A549 (cell line): ENCODE data around the gene CCDC120. TPM values are rescaled to one million over a fixed set of nuclear protein-coding genes. Genes with fewer than 3 reads are reported as not detected.

Experiments used
- ATAC-seq, 2 experiments: fragments of 200-7000 bp in 1 of 2; fragments of >200 bp in 1 of 2; cut with Nextera tagmentation in 1 of 2; cut with Tn5 transposase in 1 of 2; 3 replicates each; pipeline versions ENCODE4 v1.8.0 to v1.9.1; 2018 to 2020; ENCODE audit warnings: mild to moderate bottlenecking in 1 of 2, moderate library complexity in 1 of 2
- CTCF ChIA-PET: fragments of 300-600 bp; sonication (Branson Sonifier 250); formaldehyde crosslinking; extraction: SDS; loops from one replicate; lab custom pipeline; 2021; ENCODE audit warnings: antibody characterized with exemption, inconsistent platforms; lab: Yijun Ruan, JAX
- POLR2A ChIA-PET: fragments of 350-600 bp; formaldehyde crosslinking; extraction: SDS; loops from one replicate; lab custom pipeline; 2021; ENCODE audit warnings: antibody characterized with exemption, inconsistent platforms; lab: Yijun Ruan, JAX
- DNase-seq, 2 experiments: peaks; one replicate each; pipeline versions ENCODE4 v3.0.0 to v3.0.0-alpha.2; 2011 to 2016; ENCODE audit warnings: low read depth in 1 of 2, low spot score in 1 of 2
- FAIRE-seq: peaks from 2 replicates; lab custom pipeline; 2011; peaks lifted over from hg19 to GRCh38; lab: Jason Lieb, UNC
- H3K27ac ChIP-seq, 2 experiments: fragments of >200 bp; sonication (Bioruptor Twin); formaldehyde crosslinking; 3 replicates each; pipeline ENCODE4 v1.5.1; 2016 to 2017
- H3K4me1 ChIP-seq: fragments of >200 bp; sonication (Bioruptor Twin); formaldehyde crosslinking; 3 replicates; pipeline ENCODE4 v1.6.1; 2016
- H3K4me2 ChIP-seq: fragments of >200 bp; sonication (Bioruptor Twin); formaldehyde crosslinking; 3 replicates; pipeline ENCODE4 v1.6.1; 2016
- H3K4me3 ChIP-seq: fragments of >200 bp; sonication (Bioruptor Twin); formaldehyde crosslinking; 3 replicates; pipeline ENCODE4 v1.5.1; 2016
- H3K9me3 ChIP-seq: fragments of >200 bp; sonication (Bioruptor Twin); formaldehyde crosslinking; 3 replicates; pipeline ENCODE4 v1.6.1; 2016
- CBX2 ChIP-seq: fragments of 200-600 bp; sonication (generic); IDR thresholded peaks from 2 replicates; pipeline ENCODE4 v1.6.1; 2016; ENCODE audit warnings: low read depth, mild to moderate bottlenecking, borderline replicate concordance
- EHMT2 ChIP-seq: fragments of 200-600 bp; sonication (generic); IDR thresholded peaks from 2 replicates; pipeline ENCODE4 v1.6.1; 2016; ENCODE audit warnings: antibody characterized with exemption, low read depth, mild to moderate bottlenecking, moderate library complexity
- HOXA7 ChIP-seq: fragments of 250-450 bp; sonication (Bioruptor Pico); IDR thresholded peaks from 2 replicates; pipeline ENCODE4 v1.5.0; 2020; ENCODE audit warnings: mild to moderate bottlenecking, moderate library complexity
- HOXB5 ChIP-seq: fragments of 250-450 bp; sonication (Bioruptor Pico); IDR thresholded peaks from 2 replicates; pipeline ENCODE4 v1.5.0; 2020; ENCODE audit warnings: mild to moderate bottlenecking, moderate library complexity
- ZSCAN20 ChIP-seq: fragments of 250-450 bp; sonication (Bioruptor Pico); IDR thresholded peaks from 2 replicates; pipeline ENCODE4 v1.8.0; 2022; ENCODE audit warnings: mild to moderate bottlenecking, moderate library complexity
- WGBS: methylation state at CpG from one replicate; pipeline ENCODE4 v1.1.6; 2017; ENCODE audit errors: missing lambda C conversion rate; 5-methylcytosine and 5-hydroxymethylcytosine counted together
- polyA plus RNA-seq, 4 experiments: library from polyadenylated mRNA; depleted of rRNA in 3 of 4; stranded (reverse); fragments of >200 nt; fragmentation: RNase III in 1 of 4; extraction: RNeasy Plus Mini Kit Qiagen cat#74134 plus additional on column Dnase treatment in 1 of 4; gene quantifications; 2 replicates in 3 of 4; 3 replicates in 1 of 4; pipeline ENCODE4 v1.2.3, GENCODE V29; 2011 to 2017
- small RNA-seq, 6 experiments: library from RNA; depleted of rRNA; stranded (forward); fragments of <200 nt; gene quantifications; one replicate each; pipeline ENCODE3, GENCODE V24; 2012

The CCDC120 gene
- polyA plus RNA-seq, 2 of the 4 experiments (the other 2 are of a cell fraction): 1.6 to 4.1 TPM

DNA sequence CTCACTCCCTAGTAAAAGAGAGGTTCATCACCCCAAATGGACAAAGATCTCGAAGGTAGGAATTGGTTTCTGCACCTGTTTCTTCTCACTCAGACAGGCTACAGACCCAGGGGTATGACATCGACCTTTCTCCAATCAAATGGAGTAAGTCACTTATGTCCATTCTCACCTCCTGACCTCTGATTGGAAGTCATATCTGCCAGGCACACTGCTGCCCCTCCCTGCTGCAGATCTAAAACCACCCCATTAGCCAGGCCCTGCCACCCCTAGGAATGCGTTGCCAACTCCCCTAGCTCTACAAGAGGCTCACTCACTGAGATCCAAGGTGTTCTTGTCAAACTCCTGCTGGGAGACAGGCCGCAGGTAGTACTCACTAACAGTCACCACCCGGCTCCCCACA is 57.9 kb downstream of the CCDC120 start:
- ATAC-seq (no peak), DNase-seq (no peak), FAIRE-seq (no peak)
- H3K9me3 ChIP-seq: no peaks in the 10 kb centered on the region
- H3K4me3 ChIP-seq: no peak overlapping the region
- no peaks in the 10 kb centered on the region for H3K4me1 ChIP-seq
- CTCF ChIA-PET: no interaction called here
- no peak overlapping the region for H3K4me2 ChIP-seq
- no peak overlapping the region for H3K27ac ChIP-seq
- no peak for TF ChIP-seq EHMT2
- no peak for TF ChIP-seq HOXA7 (CRISPR knock-in tag)
- no peak for TF ChIP-seq CBX2
- TF ChIP-seq, all 56 proteins: peak for 0
- 83% methylated on average over 5 of the region's 5 CpGs for WGBS
- POLR2A ChIA-PET: no interaction called here

DNA sequence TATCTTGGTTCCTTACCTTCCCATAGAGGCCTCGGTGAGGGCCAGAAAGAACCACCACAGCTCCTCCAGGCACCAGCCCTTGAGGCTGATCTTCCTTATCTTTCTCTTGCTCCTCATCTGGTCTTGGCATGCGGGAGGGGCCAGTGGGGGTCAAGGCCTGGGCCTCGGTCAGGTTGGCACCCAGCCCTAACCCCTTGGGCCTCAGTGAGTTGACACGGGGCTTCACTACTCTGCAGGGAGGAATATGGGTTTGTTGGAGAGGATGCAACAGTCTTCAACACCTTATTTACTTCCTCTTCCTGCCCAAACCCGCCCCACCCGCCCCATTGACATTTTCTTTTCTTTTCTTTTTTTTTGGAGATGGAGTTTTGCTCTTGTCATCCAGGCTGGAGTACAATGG is 58.8 kb downstream of the CCDC120 start:
- no peak for DNase-seq
- Histone ChIP-seq H3K4me3 (no peak overlapping the region), H3K9me3 (no peaks in the 10 kb centered on the region), H3K4me2 (no peak overlapping the region), H3K27ac (no peak overlapping the region), H3K4me1 (peaks cover 3% of the 10 kb centered on the region; the same call in 1 of the 3 replicates)
- ATAC-seq: no peak
- TF ChIP-seq ZSCAN20 (CRISPR knock-in tag) (no peak), HOXB5 (CRISPR knock-in tag) (no peak)
- FAIRE-seq: no peak
- WGBS: 65% methylated on average over 4 of the region's 6 CpGs
- CTCF ChIA-PET: no interaction called here
- POLR2A ChIA-PET: no interaction called here

Small RNA genes lying within 50 kb of the gene (small RNA-seq; reads per million reads assigned to genes)
- gene RNU4-52P: 0 reads per million in 6 experiments

Other genes starting within 250 kb of the CCDC120 start
- gene ERAS, start 232.5 kb upstream of the CCDC120 start, polyA plus RNA-seq (2011; rRNA removed): 0.07 TPM in 1 of 2 replicates, not detected in the other
- gene ERAS, start 232.5 kb upstream of the CCDC120 start, polyA plus RNA-seq (2017; fragmentation: RNase III; extraction: RNeasy Plus Mini Kit Qiagen cat#74134 plus additional on column Dnase treatment): 0.06 to 0.07 TPM in 2 of 3 replicates, not detected in the other
- gene PCSK1N, start 223.4 kb upstream of the CCDC120 start, polyA plus RNA-seq (2011; rRNA removed): 1.7 and 3.0 TPM in 2 replicates
- gene PCSK1N, start 223.4 kb upstream of the CCDC120 start, polyA plus RNA-seq (2017; fragmentation: RNase III; extraction: RNeasy Plus Mini Kit Qiagen cat#74134 plus additional on column Dnase treatment): 15.9 to 22.9 TPM (median 21.2 TPM) in 3 replicates
- gene TIMM17B, start 161.2 kb upstream of the CCDC120 start, polyA plus RNA-seq (2011; rRNA removed): 68.9 and 71.8 TPM in 2 replicates
- gene TIMM17B, start 161.2 kb upstream of the CCDC120 start, polyA plus RNA-seq (2017; fragmentation: RNase III; extraction: RNeasy Plus Mini Kit Qiagen cat#74134 plus additional on column Dnase treatment): 71.9 to 76.9 TPM (median 73.3 TPM) in 3 replicates
- 119 and 125 TPM in 2 replicates for gene PQBP1, start 161.1 kb upstream of the CCDC120 start, polyA plus RNA-seq (2011; rRNA removed)
- gene PQBP1, start 161.1 kb upstream of the CCDC120 start, polyA plus RNA-seq (2017; fragmentation: RNase III; extraction: RNeasy Plus Mini Kit Qiagen cat#74134 plus additional on column Dnase treatment): 140 to 158 TPM (median 147 TPM) in 3 replicates
- gene SLC35A2, start 147.4 kb upstream of the CCDC120 start, polyA plus RNA-seq (2011; rRNA removed): 39.4 and 64.2 TPM in 2 replicates
- 42.3 to 50.2 TPM (median 49.0 TPM) in 3 replicates for gene SLC35A2, start 147.4 kb upstream of the CCDC120 start, polyA plus RNA-seq (2017; fragmentation: RNase III; extraction: RNeasy Plus Mini Kit Qiagen cat#74134 plus additional on column Dnase treatment)
- gene PIM2, start 140.0 kb upstream of the CCDC120 start, polyA plus RNA-seq (2011; rRNA removed): 8.2 and 8.5 TPM in 2 replicates
- 7.9 to 8.8 TPM (median 7.9 TPM) in 3 replicates for gene PIM2, start 140.0 kb upstream of the CCDC120 start, polyA plus RNA-seq (2017; fragmentation: RNase III; extraction: RNeasy Plus Mini Kit Qiagen cat#74134 plus additional on column Dnase treatment)
- gene OTUD5, start 101.4 kb upstream of the CCDC120 start, polyA plus RNA-seq (2011; rRNA removed): 57.7 and 65.6 TPM in 2 replicates
- gene OTUD5, start 101.4 kb upstream of the CCDC120 start, polyA plus RNA-seq (2017; fragmentation: RNase III; extraction: RNeasy Plus Mini Kit Qiagen cat#74134 plus additional on column Dnase treatment): 42.5 to 48.2 TPM (median 45.9 TPM) in 3 replicates
- gene KCND1, start 87.2 kb upstream of the CCDC120 start, polyA plus RNA-seq (2011; rRNA removed): 0.59 and 1.1 TPM in 2 replicates
- gene KCND1, start 87.2 kb upstream of the CCDC120 start, polyA plus RNA-seq (2017; fragmentation: RNase III; extraction: RNeasy Plus Mini Kit Qiagen cat#74134 plus additional on column Dnase treatment): 0.69 to 0.79 TPM (median 0.77 TPM) in 3 replicates
- gene GRIPAP1, start 56.7 kb upstream of the CCDC120 start, polyA plus RNA-seq (2011; rRNA removed): 33.7 and 35.1 TPM in 2 replicates
- gene GRIPAP1, start 56.7 kb upstream of the CCDC120 start, polyA plus RNA-seq (2017; fragmentation: RNase III; extraction: RNeasy Plus Mini Kit Qiagen cat#74134 plus additional on column Dnase treatment): 27.7 to 36.2 TPM (median 34.3 TPM) in 3 replicates
- gene TFE3, start 15.6 kb upstream of the CCDC120 start, polyA plus RNA-seq (2011; rRNA removed): 16.1 and 27.3 TPM in 2 replicates
- gene TFE3, start 15.6 kb upstream of the CCDC120 start, polyA plus RNA-seq (2017; fragmentation: RNase III; extraction: RNeasy Plus Mini Kit Qiagen cat#74134 plus additional on column Dnase treatment): 53.8 to 57.3 TPM (median 56.3 TPM) in 3 replicates
- gene PRAF2, start 15.0 kb downstream of the CCDC120 start, polyA plus RNA-seq (2011; rRNA removed): 13.6 and 17.0 TPM in 2 replicates
- gene PRAF2, start 15.0 kb downstream of the CCDC120 start, polyA plus RNA-seq (2017; fragmentation: RNase III; extraction: RNeasy Plus Mini Kit Qiagen cat#74134 plus additional on column Dnase treatment): 29.9 to 37.7 TPM (median 35.4 TPM) in 3 replicates
- 55.5 and 80.1 TPM in 2 replicates for gene WDR45, start 20.9 kb downstream of the CCDC120 start, polyA plus RNA-seq (2011; rRNA removed)
- gene WDR45, start 20.9 kb downstream of the CCDC120 start, polyA plus RNA-seq (2017; fragmentation: RNase III; extraction: RNeasy Plus Mini Kit Qiagen cat#74134 plus additional on column Dnase treatment): 33.8 to 41.5 TPM (median 37.7 TPM) in 3 replicates
- gene GPKOW, start 64.7 kb downstream of the CCDC120 start, polyA plus RNA-seq (2011; rRNA removed): 34.4 and 40.7 TPM in 2 replicates
- gene GPKOW, start 64.7 kb downstream of the CCDC120 start, polyA plus RNA-seq (2017; fragmentation: RNase III; extraction: RNeasy Plus Mini Kit Qiagen cat#74134 plus additional on column Dnase treatment): 22.0 to 24.9 TPM (median 24.1 TPM) in 3 replicates
- 1.1 and 1.2 TPM in 2 replicates for gene MAGIX, start 103.8 kb downstream of the CCDC120 start, polyA plus RNA-seq (2011; rRNA removed)
- 2.2 to 3.0 TPM (median 2.5 TPM) in 3 replicates for gene MAGIX, start 103.8 kb downstream of the CCDC120 start, polyA plus RNA-seq (2017; fragmentation: RNase III; extraction: RNeasy Plus Mini Kit Qiagen cat#74134 plus additional on column Dnase treatment)
- 209 and 277 TPM in 2 replicates for gene PLP2, start 112.9 kb downstream of the CCDC120 start, polyA plus RNA-seq (2011; rRNA removed)
- 162 to 168 TPM (median 164 TPM) in 3 replicates for gene PLP2, start 112.9 kb downstream of the CCDC120 start, polyA plus RNA-seq (2017; fragmentation: RNase III; extraction: RNeasy Plus Mini Kit Qiagen cat#74134 plus additional on column Dnase treatment)
- 7.9 and 9.3 TPM in 2 replicates for gene PRICKLE3, start 127.4 kb downstream of the CCDC120 start, polyA plus RNA-seq (2011; rRNA removed)
- 12.9 to 14.1 TPM (median 14.0 TPM) in 3 replicates for gene PRICKLE3, start 127.4 kb downstream of the CCDC120 start, polyA plus RNA-seq (2017; fragmentation: RNase III; extraction: RNeasy Plus Mini Kit Qiagen cat#74134 plus additional on column Dnase treatment)
- gene SYP, start 141.2 kb downstream of the CCDC120 start, polyA plus RNA-seq (2011; rRNA removed): 1.3 and 1.7 TPM in 2 replicates
- 3.3 to 4.0 TPM (median 3.8 TPM) in 3 replicates for gene SYP, start 141.2 kb downstream of the CCDC120 start, polyA plus RNA-seq (2017; fragmentation: RNase III; extraction: RNeasy Plus Mini Kit Qiagen cat#74134 plus additional on column Dnase treatment)
- not detected in 2 replicates for gene CACNA1F, start 174.3 kb downstream of the CCDC120 start, polyA plus RNA-seq (2011; rRNA removed)
- gene CACNA1F, start 174.3 kb downstream of the CCDC120 start, polyA plus RNA-seq (2017; fragmentation: RNase III; extraction: RNeasy Plus Mini Kit Qiagen cat#74134 plus additional on column Dnase treatment): not detected in 3 replicates
- gene CCDC22, start 176.5 kb downstream of the CCDC120 start, polyA plus RNA-seq (2011; rRNA removed): 8.8 and 11.4 TPM in 2 replicates
- 10.8 to 11.8 TPM (median 10.9 TPM) in 3 replicates for gene CCDC22, start 176.5 kb downstream of the CCDC120 start, polyA plus RNA-seq (2017; fragmentation: RNase III; extraction: RNeasy Plus Mini Kit Qiagen cat#74134 plus additional on column Dnase treatment)
- gene FOXP3, start 205.7 kb downstream of the CCDC120 start, polyA plus RNA-seq (2011; rRNA removed): 0.13 and 0.21 TPM in 2 replicates
- gene FOXP3, start 205.7 kb downstream of the CCDC120 start, polyA plus RNA-seq (2017; fragmentation: RNase III; extraction: RNeasy Plus Mini Kit Qiagen cat#74134 plus additional on column Dnase treatment): 0.04 to 0.13 TPM (median 0.13 TPM) in 3 replicates
- 2.7 and 3.0 TPM in 2 replicates for gene PPP1R3F, start 210.8 kb downstream of the CCDC120 start, polyA plus RNA-seq (2011; rRNA removed)
- 3.5 to 6.1 TPM (median 5.2 TPM) in 3 replicates for gene PPP1R3F, start 210.8 kb downstream of the CCDC120 start, polyA plus RNA-seq (2017; fragmentation: RNase III; extraction: RNeasy Plus Mini Kit Qiagen cat#74134 plus additional on column Dnase treatment)
- gene GAGE10, start 244.6 kb downstream of the CCDC120 start, polyA plus RNA-seq (2011; rRNA removed): not detected in 2 replicates
- gene GAGE10, start 244.6 kb downstream of the CCDC120 start, polyA plus RNA-seq (2017; fragmentation: RNase III; extraction: RNeasy Plus Mini Kit Qiagen cat#74134 plus additional on column Dnase treatment): not detected in 3 replicates